CD4-positive, CD25-positive, alpha-beta regulatory T cell (primary cell): Measurements from ENCODE around the gene PIPOX. TPM values are rescaled to one million over a fixed set of nuclear protein-coding genes. Genes with fewer than 3 reads are reported as not detected.

Experiments used
- ATAC-seq, 2 donors: fragments of 150-1000 bp; cut with Tn5 transposase; one replicate each; pipeline ENCODE4 v1.10.0; 2021; ENCODE audit warnings: low read depth in 2 of 2, moderate number of reproducible peaks in 2 of 2, moderate library complexity in 1 of 2
- DNase-seq, 3 donors: peaks; one replicate each; pipeline versions ENCODE4 v3.0.0 to v3.0.0-alpha.2; 2012 to 2022; ENCODE audit warnings: mixed read lengths in 1 of 3
- H3K27ac ChIP-seq: one replicate; pipeline ENCODE4 v1.7.0; 2013; ENCODE audit warnings: mild to moderate bottlenecking, low read length; ENCODE audit not compliant: insufficient read depth, poor library complexity, severe bottlenecking
- H3K27me3 ChIP-seq: one replicate; pipeline ENCODE4 v1.7.0; 2013; ENCODE audit warnings: low read length; ENCODE audit not compliant: control insufficient read depth, insufficient read depth
- H3K36me3 ChIP-seq: one replicate; pipeline ENCODE4 v1.7.0; 2013; ENCODE audit warnings: mild to moderate bottlenecking, low read length, moderate library complexity; ENCODE audit not compliant: control insufficient read depth, insufficient read depth
- H3K4me1 ChIP-seq: 2 replicates; pipeline ENCODE4 v1.7.0; 2013; ENCODE audit warnings: mild to moderate bottlenecking, low read length; ENCODE audit not compliant: insufficient read depth, control insufficient read depth, poor library complexity, severe bottlenecking
- H3K4me3 ChIP-seq: one replicate; pipeline ENCODE4 v1.7.0; 2013; ENCODE audit warnings: low read depth, mild to moderate bottlenecking, low read length, moderate library complexity
- H3K9me3 ChIP-seq, 2 experiments: 1 replicate in 1 of 2; 2 replicates in 1 of 2; pipeline ENCODE4 v1.7.0; 2013; ENCODE audit warnings: low read length in 2 of 2, mild to moderate bottlenecking in 1 of 2, moderate library complexity in 1 of 2; ENCODE audit not compliant: control insufficient read depth in 2 of 2
- H3K27ac Mint-ChIP-seq, 3 donors: one replicate each; pipeline ENCODE4 v1.8.0; 2020 to 2022; ENCODE audit warnings: mild to moderate bottlenecking in 3 of 3, mixed read lengths in 3 of 3, moderate library complexity in 2 of 3
- H3K27me3 Mint-ChIP-seq: one replicate; pipeline ENCODE4 v1.8.0; 2022; ENCODE audit warnings: mild to moderate bottlenecking, mixed read lengths
- H3K36me3 Mint-ChIP-seq: one replicate; pipeline ENCODE4 v1.8.0; 2020; ENCODE audit warnings: mixed read lengths
- H3K4me1 Mint-ChIP-seq, 4 donors: one replicate each; pipeline ENCODE4 v1.8.0; 2020 to 2022; ENCODE audit warnings: mixed read lengths in 4 of 4, mild to moderate bottlenecking in 1 of 4
- H3K4me3 Mint-ChIP-seq, 4 donors: one replicate each; pipeline ENCODE4 v1.8.0; 2020 to 2022; ENCODE audit warnings: mild to moderate bottlenecking in 4 of 4, mixed read lengths in 4 of 4, moderate library complexity in 3 of 4
- H3K9me3 Mint-ChIP-seq, 7 donors: one replicate each; pipeline ENCODE4 v1.8.0; 2020 to 2022; ENCODE audit warnings: mixed read lengths in 7 of 7, mild to moderate bottlenecking in 3 of 7, moderate library complexity in 2 of 7
- polyA plus RNA-seq, 4 donors: library from polyadenylated mRNA; unstranded; fragments of 300-500 nt; fragmentation: Illumina TruSeq; gene quantifications; one replicate each; pipeline ENCODE4 v1.2.3, GENCODE V29; 2021
- total RNA-seq: library from RNA; stranded (reverse); gene quantifications from one replicate; pipeline ENCODE4 v1.2.3, GENCODE V29; 2022

PIPOX gene
- total and polyA plus RNA-seq, 5 donors from 2014 or later, result 0.73 to 3.9 (median 1.4) TPM

DNA sequence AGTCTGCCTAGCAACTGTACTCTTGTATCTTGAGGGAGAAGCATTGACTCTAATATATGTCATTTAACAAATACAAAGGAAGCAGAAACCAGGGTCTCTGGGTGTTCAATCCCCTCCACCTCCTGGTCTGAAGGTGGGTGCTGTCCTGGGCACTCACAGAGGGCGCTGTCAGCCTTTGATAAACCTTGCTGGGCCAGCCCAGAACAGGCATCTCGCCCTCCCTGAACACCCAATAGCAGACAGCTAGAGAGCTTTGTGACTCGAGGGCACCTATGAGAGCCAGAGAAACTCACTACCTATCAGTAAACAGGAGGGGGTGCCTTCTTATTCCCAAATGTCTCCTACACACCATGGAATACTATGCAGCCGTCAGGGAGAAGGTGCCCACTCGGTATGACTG lies 6.4 kb upstream of the PIPOX start:
- no peaks in the 10 kb centered on the region for H3K36me3 Mint-ChIP-seq
- no peak overlapping the region for H3K4me3 ChIP-seq
- peaks cover 12 to 18% of the 10 kb centered on the region in 2 experiments for H3K9me3 ChIP-seq
- H3K27me3 Mint-ChIP-seq, result peaks cover 49% of the 10 kb centered on the region
- no peaks in the 10 kb centered on the region for H3K4me1 Mint-ChIP-seq
- no peaks in the 10 kb centered on the region for H3K4me1 ChIP-seq
- no peak overlapping the region for H3K27ac Mint-ChIP-seq
- no peak overlapping the region for H3K27ac ChIP-seq
- no peak overlapping the region for H3K4me3 Mint-ChIP-seq
- DNase-seq (no peak), ATAC-seq (no peak)
- H3K27me3 ChIP-seq, result peaks cover 20% of the 10 kb centered on the region
- peaks cover 2 to 11% (median 7%) of the 10 kb centered on the region in 7 donors for H3K9me3 Mint-ChIP-seq
- no peaks in the 10 kb centered on the region for H3K36me3 ChIP-seq

GRCh38 chr17:29037739-29038084 lies 5.2 kb upstream of the PIPOX start:
- ATAC-seq (no peak), DNase-seq (no peak)
- Histone ChIP-seq H3K36me3 (no peaks in the 10 kb centered on the region), H3K9me3 (peaks cover 12 to 18% of the 10 kb centered on the region in 2 experiments), H3K27me3 (peaks cover 17% of the 10 kb centered on the region), H3K27ac (no peak overlapping the region), H3K4me3 (no peak overlapping the region), H3K4me1 (no peaks in the 10 kb centered on the region)
- H3K4me1 Mint-ChIP-seq, result no peaks in the 10 kb centered on the region
- no peak overlapping the region for H3K27ac Mint-ChIP-seq
- peaks cover 48% of the 10 kb centered on the region for H3K27me3 Mint-ChIP-seq
- no peaks in the 10 kb centered on the region for H3K36me3 Mint-ChIP-seq
- H3K9me3 Mint-ChIP-seq, result peaks cover 2 to 11% (median 7%) of the 10 kb centered on the region in 7 donors
- no peak overlapping the region for H3K4me3 Mint-ChIP-seq

GRCh38 chr17:29038085-29038795 lies 4.7 kb upstream of the PIPOX start:
- peaks cover 43% of the 10 kb centered on the region for H3K27me3 Mint-ChIP-seq
- peaks cover 14% of the 10 kb centered on the region for H3K27me3 ChIP-seq
- H3K27ac ChIP-seq, result no peak overlapping the region
- no peaks in the 10 kb centered on the region for H3K36me3 Mint-ChIP-seq
- ATAC-seq (no peak), DNase-seq (no peak)
- no peaks in the 10 kb centered on the region for H3K4me1 Mint-ChIP-seq
- H3K36me3 ChIP-seq, result no peaks in the 10 kb centered on the region
- H3K4me3 ChIP-seq, result no peak overlapping the region
- no peak overlapping the region for H3K27ac Mint-ChIP-seq
- no peaks in the 10 kb centered on the region for H3K4me1 ChIP-seq
- H3K4me3 Mint-ChIP-seq, result no peak overlapping the region
- peaks cover 12 to 18% of the 10 kb centered on the region in 2 experiments for H3K9me3 ChIP-seq
- H3K9me3 Mint-ChIP-seq, result peaks cover 2 to 11% (median 7%) of the 10 kb centered on the region in 7 donors

DNA sequence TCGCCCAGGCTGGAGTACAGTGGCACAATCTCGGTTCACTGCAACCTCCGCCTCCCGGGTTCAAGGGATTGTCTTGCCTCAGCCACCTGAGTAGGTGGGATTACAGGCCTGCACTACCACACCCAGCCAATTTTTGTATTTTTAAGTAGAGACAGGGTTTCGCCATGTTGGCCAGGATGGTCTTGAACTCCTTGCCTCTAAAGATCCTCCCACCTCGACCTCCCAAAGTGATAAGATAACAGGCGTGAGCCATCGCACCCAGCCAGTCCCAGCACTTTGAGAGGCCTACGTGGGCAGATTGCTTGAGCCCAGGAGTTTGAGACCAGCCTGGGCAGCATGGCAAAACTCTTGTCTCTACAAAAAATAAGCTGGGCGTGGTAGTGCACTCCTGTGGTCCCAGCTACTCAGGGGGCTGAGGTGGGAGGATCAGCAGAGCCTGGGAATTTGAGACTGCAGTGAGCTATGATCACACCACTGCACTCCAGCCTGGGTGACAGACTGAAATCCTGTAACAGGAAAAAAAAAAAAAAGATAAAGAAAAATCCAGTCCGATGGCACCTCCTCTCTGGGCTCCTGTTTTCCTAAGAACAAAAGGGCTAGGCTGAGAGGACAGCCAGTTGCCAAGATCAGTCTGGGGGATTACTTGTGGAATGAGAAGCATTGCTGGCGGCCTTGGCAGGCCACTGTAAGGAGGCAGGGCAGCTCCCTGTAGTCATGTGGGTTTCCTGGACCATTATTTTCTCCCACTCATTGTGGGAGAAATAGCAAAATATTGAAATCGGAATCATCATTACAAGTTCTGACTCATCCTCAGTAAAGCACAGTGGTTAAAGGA lies 3.0 kb upstream of the PIPOX start:
- H3K9me3 Mint-ChIP-seq, result peaks cover 0 to 4% (median 2%) of the 10 kb centered on the region in 7 donors
- H3K36me3 ChIP-seq, result no peaks in the 10 kb centered on the region
- DNase-seq, result no peak
- H3K27ac ChIP-seq, result no peak overlapping the region
- H3K4me1 ChIP-seq, result no peaks in the 10 kb centered on the region
- H3K4me3 Mint-ChIP-seq, result no peak overlapping the region
- no peak for ATAC-seq
- H3K4me1 Mint-ChIP-seq, result no peaks in the 10 kb centered on the region
- no peaks in the 10 kb centered on the region for H3K36me3 Mint-ChIP-seq
- peaks cover 0 to 5% of the 10 kb centered on the region in 2 experiments for H3K9me3 ChIP-seq
- no peak overlapping the region for H3K4me3 ChIP-seq
- H3K27me3 ChIP-seq, result peaks cover 7% of the 10 kb centered on the region
- peaks cover 27% of the 10 kb centered on the region for H3K27me3 Mint-ChIP-seq
- no peak overlapping the region for H3K27ac Mint-ChIP-seq

DNA sequence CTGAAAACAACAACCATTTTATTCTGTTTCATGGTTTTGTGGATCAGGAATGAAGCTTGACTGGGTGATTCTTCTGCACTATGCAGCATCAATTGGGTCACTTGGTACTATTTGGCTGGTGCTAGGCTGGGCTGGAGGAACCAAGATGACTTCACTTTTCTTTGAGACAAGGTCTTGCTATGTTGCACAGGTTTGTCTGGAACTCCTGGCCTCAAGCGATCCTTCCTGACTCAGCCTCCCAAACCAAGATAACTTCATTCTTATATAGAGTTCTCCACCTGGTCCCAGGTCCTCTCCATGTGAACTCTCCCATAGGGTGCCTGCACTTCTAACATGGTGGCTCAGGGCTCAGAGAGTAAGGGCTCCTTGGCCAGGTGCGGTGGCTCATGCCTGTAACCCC lies 1.9 kb upstream of the PIPOX start:
- Histone ChIP-seq H3K27me3 (peaks cover 2% of the 10 kb centered on the region), H3K4me3 (no peak overlapping the region), H3K9me3 (no peaks in the 10 kb centered on the region), H3K4me1 (no peaks in the 10 kb centered on the region), H3K27ac (no peak overlapping the region), H3K36me3 (no peaks in the 10 kb centered on the region)
- Mint-ChIP-seq H3K4me3 (no peak overlapping the region), H3K9me3 (no peaks in the 10 kb centered on the region), H3K27me3 (peaks cover 21% of the 10 kb centered on the region), H3K27ac (no peak overlapping the region), H3K4me1 (no peaks in the 10 kb centered on the region), H3K36me3 (peaks cover 4% of the 10 kb centered on the region)
- ATAC-seq (no peak), DNase-seq (no peak)

DNA sequence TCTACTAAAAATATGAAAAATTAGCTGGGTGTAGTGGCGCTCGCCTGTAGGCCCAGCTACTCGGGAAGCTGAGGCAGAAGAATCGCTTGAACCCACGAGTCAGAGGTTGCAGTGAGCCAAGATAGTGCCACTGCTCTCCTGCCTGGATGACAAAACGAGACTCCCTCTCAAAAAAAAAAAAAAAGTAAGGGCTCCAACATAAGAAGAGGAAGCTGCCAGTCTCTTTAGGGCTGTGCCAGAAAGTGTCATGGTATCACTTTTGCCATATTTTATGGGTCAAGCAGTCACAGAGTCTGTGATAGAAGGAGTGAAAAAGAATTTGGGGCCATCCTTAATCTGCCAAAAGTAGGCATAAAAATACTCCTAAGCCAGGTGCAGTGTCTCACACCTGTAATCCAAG lies 1.4 kb upstream of the PIPOX start:
- Mint-ChIP-seq H3K27ac (no peak overlapping the region), H3K4me1 (no peaks in the 10 kb centered on the region), H3K9me3 (no peaks in the 10 kb centered on the region), H3K27me3 (peaks cover 25% of the 10 kb centered on the region), H3K36me3 (peaks cover 5% of the 10 kb centered on the region), H3K4me3 (no peak overlapping the region)
- Histone ChIP-seq H3K27me3 (peaks cover 2% of the 10 kb centered on the region), H3K27ac (no peak overlapping the region), H3K9me3 (no peaks in the 10 kb centered on the region), H3K4me3 (no peak overlapping the region), H3K4me1 (no peaks in the 10 kb centered on the region), H3K36me3 (no peaks in the 10 kb centered on the region)
- ATAC-seq (no peak), DNase-seq (no peak)

GRCh38 chr17:29042026-29042678 lies 789 bp upstream of the PIPOX start:
- Histone ChIP-seq H3K36me3 (no peaks in the 10 kb centered on the region), H3K4me3 (no peak overlapping the region), H3K27me3 (no peaks in the 10 kb centered on the region), H3K27ac (no peak overlapping the region), H3K9me3 (no peaks in the 10 kb centered on the region), H3K4me1 (no peaks in the 10 kb centered on the region)
- Mint-ChIP-seq H3K4me1 (no peaks in the 10 kb centered on the region), H3K4me3 (no peak overlapping the region), H3K36me3 (peaks cover 5% of the 10 kb centered on the region), H3K27me3 (peaks cover 25% of the 10 kb centered on the region), H3K27ac (no peak overlapping the region), H3K9me3 (no peaks in the 10 kb centered on the region)
- no peak for ATAC-seq
- DNase-seq, result no peak
